ENCODE results near the gene IGFBP5.

DNA sequence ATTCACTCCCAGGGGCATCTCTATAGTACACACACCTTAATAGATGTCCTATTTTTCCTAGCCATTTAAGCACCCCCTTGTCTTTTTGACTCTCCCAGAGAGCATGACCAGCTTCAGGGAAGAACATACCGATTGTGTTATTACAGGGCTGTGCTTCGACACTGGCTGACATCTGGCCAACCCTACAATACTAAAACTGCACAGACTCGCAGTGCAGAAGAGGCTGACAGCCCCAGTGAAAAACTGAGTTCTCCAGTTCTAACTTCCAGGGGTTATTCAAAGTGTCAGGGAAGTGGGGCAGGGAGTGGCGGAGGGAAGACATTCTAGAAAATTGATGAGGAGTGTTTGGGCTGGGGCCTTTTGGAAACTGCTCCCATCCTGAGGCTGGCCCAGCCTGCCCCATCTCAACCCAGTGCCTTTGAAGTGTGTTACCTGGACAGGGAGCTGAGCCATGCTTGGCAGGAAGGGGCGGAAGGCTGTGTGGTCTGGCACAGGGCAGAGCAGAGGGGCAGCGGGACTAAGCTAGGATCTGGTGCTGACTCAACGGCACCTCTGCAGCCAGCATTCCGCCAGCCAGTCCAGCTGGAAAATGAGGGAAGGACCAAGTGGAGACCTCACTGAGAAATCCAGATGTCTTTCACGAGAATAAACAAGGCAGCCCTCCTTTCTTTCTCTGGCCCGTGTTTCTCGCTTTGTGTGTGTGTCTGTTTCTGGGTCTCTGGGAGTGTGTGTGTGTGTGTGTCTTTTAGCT, 15.4 kb upstream of the IGFBP5 start:
- TF ChIP-seq, protein P1, sequence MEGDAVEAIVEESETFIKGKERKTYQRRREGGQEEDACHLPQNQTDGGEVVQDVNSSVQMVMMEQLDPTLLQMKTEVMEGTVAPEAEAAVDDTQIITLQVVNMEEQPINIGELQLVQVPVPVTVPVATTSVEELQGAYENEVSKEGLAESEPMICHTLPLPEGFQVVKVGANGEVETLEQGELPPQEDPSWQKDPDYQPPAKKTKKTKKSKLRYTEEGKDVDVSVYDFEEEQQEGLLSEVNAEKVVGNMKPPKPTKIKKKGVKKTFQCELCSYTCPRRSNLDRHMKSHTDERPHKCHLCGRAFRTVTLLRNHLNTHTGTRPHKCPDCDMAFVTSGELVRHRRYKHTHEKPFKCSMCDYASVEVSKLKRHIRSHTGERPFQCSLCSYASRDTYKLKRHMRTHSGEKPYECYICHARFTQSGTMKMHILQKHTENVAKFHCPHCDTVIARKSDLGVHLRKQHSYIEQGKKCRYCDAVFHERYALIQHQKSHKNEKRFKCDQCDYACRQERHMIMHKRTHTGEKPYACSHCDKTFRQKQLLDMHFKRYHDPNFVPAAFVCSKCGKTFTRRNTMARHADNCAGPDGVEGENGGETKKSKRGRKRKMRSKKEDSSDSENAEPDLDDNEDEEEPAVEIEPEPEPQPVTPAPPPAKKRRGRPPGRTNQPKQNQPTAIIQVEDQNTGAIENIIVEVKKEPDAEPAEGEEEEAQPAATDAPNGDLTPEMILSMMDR (IDR thresholded peaks at IDR 0.05; ENCODE audit: insufficient read depth, low read length, poor library complexity, severe bottlenecking) = no peak
- no peak for TF ChIP-seq EZH2phosphoT487 (conservative IDR thresholded peaks at IDR 0.05; ENCODE audit: low read length)
